HL-60 (cell line): ENCODE results near the gene CD19.

Experiments
- GABPA ChIP-seq: IDR thresholded peaks from 2 replicates; pipeline ENCODE4 v1.6.1; 2012; ENCODE audit warnings: low read depth
- POLR2AphosphoS5 ChIP-seq: IDR thresholded peaks from 2 replicates; pipeline ENCODE4 v1.6.1; 2012; ENCODE audit warnings: low read depth
- TF ChIP-seq, protein P1 (sequence below): IDR thresholded peaks from one replicate; pipeline ENCODE4 v1.5.1; 2011; ENCODE audit warnings: low read length, control low read depth, inconsistent platforms; ENCODE audit not compliant: insufficient read depth

DNA sequence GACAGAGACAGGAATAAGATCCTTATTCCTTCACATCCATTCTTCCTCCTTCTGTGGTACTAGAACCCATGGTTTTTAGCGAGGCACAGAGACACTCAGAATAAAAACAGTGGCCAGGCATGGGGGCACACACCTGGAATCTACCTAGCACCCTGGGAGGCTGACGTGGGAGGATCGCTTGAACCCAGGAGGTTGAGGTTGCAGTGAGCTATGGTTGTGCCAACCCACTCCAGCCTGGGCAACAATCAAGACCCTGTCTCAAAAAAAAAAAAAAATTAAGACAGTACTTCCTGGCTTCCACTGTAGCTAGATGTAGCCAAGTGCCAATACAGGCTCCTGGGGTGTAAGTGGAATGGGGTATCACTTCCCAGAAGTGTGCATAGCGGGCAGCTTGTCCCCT, 35.4 kb downstream of the CD19 start:
- TF ChIP-seq POLR2AphosphoS5 (no peak), GABPA (no peak)
- TF ChIP-seq, protein P1, sequence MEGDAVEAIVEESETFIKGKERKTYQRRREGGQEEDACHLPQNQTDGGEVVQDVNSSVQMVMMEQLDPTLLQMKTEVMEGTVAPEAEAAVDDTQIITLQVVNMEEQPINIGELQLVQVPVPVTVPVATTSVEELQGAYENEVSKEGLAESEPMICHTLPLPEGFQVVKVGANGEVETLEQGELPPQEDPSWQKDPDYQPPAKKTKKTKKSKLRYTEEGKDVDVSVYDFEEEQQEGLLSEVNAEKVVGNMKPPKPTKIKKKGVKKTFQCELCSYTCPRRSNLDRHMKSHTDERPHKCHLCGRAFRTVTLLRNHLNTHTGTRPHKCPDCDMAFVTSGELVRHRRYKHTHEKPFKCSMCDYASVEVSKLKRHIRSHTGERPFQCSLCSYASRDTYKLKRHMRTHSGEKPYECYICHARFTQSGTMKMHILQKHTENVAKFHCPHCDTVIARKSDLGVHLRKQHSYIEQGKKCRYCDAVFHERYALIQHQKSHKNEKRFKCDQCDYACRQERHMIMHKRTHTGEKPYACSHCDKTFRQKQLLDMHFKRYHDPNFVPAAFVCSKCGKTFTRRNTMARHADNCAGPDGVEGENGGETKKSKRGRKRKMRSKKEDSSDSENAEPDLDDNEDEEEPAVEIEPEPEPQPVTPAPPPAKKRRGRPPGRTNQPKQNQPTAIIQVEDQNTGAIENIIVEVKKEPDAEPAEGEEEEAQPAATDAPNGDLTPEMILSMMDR: no peak
